Measurements from ENCODE around the gene SHH.

SHH gene

DNA sequence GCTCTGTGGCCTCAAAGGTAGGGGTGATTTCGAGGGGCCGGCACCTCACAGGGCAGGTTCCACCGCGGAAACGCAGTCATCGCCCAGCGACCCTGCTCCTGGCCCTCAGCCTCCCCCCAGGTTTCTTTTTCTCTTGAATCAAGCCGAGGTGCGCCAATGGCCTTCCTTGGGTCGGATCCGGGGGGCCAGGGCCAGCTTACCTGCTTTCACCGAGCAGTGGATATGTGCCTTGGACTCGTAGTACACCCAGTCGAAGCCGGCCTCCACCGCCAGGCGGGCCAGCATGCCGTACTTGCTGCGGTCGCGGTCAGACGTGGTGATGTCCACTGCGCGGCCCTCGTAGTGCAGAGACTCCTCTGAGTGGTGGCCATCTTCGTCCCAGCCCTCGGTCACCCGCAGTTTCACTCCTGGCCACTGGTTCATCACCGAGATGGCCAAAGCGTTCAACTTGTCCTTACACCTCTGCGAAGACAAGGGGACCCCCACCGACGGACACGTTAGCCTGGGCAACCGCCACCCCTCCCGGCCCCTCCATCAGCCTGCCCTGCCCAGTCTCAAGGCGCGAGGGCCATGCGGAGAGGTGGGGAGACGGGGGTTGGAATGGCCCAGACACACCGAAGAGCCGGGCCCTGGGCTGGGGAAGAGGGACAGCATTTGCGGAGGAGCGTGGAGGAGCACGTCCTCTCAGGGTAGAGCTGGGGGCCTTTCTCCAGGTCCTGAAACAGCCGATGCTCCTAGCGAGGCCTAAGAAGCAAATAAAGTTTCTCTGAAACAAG is 6.0 kb downstream of the SHH start:
- no peak for DNase-seq (ENCODE audit: low spot score)

- no peak for DNase-seq (ENCODE audit: low spot score)
Measured at GRCh38 chr7:155805826-155806095, 6.5 kb downstream of the SHH start.

GRCh38 chr7:155804897-155805825 is 7.1 kb downstream of the SHH start:
- DNase-seq (ENCODE audit: low spot score), result peak; percentile 48

GRCh38 chr7:155804431-155804831 is 7.8 kb downstream of the SHH start:
- no peak for DNase-seq (ENCODE audit: low spot score)

DNA sequence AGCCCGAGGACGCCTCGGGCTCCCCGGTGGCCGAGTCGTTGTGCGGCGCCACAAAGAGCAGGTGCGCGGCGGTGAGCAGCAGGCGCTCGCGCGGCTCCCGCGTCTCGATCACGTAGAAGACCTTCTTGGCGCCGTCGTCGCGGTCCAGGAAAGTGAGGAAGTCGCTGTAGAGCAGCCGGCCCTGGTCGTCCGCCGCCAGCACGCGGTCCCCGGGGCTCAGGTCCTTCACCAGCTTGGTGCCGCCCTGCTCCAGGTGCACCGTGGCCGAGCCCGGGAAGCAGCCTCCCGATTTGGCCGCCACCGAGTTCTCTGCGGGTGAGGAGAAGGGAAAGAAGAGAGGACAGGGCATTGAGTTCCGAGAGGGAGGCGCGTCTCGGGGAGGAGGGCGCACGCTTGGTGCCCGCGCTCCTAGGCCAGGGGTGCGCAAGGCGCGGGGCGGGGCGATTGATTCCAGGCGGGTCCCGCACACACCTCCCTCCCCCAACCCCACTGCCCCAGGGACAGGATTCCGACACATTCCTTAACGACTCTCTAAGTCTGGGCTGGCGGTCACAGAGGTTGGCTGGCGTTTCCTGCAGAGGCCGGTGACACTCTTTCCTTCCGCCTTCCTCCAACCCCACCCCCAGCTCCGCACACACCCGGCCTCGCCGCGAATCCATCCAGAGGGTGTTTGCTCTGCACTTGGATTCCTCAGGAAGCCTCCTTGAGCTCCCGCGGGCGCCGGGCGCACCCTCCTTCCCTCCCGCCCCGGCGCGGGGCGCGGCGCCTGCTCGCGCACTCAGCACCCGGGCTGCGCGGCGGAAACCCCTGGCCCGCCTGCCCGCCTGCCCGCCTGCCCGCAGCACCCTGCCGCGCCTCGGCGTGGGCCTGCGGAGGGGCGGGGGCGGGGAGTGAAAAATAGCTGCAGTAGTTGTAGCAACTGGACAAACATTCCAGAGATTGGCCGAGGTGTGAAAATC is 8.6 kb downstream of the SHH start:
- DNase-seq (ENCODE audit: low spot score), result no peak

GRCh38 chr7:155802906-155803417 is 9.3 kb downstream of the SHH start:
- no peak for DNase-seq (ENCODE audit: low spot score)

DNA sequence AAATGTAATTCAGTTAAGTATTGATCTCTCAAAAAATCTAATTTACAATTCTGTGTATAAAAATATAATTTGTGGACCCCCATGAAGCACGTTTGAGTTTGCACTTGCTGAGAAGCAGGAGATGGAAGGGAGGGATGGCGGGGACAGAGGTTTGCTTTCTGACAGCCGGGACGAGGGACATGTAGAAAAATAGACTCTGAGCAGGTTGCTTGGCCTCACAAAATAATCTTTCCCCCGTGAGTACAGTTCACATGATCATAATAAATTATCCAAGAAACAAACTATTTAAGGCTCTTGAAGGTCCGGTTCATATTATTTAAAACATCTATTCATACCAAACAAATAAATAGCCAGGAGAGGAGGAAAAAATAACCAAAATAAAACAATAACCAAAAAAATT is 10.0 kb downstream of the SHH start:
- DNase-seq (ENCODE audit: low spot score), result no peak

DNA sequence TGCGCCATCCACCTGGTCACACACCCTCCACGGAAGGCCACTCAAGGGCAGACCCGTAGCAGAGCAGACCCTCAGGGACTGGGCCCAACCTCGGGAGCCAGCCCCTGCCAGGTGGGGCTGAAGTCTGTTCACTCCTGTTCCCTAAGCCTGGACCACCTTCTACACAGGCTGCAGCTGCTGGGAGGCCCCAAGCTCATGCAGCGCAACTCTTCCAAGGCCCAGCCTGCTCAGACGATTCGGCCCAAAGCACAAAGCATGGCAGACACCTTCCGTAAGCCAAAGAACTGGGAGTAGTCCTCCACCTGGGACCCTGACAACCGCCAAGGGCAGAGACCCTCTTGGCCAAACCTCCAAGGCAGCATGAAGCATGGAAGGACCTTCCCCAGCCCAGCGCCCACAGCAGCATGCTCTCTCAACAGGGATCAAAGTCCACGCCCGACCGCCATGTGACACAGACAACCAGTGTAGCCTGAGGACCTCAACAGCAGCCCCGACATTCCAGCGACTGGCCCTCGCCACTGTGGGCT is 11.5 kb downstream of the SHH start:
- no peak for DNase-seq (ENCODE audit: low spot score)

GRCh38 chr7:155800301-155800700 is 12.0 kb downstream of the SHH start:
- DNase-seq (ENCODE audit: low spot score), result no peak

- no peak for DNase-seq (ENCODE audit: low spot score)
Measured at GRCh38 chr7:155799514-155799913, 12.7 kb downstream of the SHH start.

DNA sequence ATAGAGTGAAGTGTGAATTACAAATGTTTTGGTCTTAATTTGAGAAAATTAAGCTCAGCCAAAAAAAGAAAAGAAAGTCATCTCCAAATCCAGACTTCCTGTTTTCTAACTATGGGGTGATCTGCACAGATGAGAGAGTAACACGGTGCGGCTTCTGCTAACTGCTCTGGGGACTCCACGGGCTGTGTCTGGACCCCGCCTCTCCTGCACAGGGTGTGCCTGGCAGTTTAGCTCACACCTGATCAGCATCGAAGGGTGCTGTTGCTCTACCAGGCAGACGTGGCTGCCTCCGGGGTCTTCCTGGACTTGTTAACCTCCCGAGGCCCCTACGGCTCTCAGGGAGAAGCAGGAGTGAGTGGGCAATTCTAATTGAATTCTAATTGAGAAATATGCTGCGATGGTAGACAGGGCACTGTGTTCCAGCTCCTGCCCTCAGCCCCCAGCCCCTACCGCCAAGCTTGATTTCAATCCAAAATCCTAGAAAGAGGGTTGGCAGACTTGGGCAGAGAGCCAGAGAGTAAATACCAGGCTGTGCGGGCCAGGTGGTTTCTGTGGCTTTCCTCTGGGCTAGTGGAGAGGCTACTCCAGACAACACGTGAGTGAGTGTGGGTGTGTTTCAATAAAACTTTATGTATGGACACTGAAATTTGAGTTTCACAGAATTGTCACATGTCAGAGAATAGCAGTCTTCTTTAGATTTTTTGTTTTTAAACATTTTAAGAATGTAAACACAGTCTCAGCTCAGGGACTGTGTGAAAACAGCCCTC is 13.4 kb downstream of the SHH start:
- DNase-seq (ENCODE audit: low spot score), result no peak

DNA sequence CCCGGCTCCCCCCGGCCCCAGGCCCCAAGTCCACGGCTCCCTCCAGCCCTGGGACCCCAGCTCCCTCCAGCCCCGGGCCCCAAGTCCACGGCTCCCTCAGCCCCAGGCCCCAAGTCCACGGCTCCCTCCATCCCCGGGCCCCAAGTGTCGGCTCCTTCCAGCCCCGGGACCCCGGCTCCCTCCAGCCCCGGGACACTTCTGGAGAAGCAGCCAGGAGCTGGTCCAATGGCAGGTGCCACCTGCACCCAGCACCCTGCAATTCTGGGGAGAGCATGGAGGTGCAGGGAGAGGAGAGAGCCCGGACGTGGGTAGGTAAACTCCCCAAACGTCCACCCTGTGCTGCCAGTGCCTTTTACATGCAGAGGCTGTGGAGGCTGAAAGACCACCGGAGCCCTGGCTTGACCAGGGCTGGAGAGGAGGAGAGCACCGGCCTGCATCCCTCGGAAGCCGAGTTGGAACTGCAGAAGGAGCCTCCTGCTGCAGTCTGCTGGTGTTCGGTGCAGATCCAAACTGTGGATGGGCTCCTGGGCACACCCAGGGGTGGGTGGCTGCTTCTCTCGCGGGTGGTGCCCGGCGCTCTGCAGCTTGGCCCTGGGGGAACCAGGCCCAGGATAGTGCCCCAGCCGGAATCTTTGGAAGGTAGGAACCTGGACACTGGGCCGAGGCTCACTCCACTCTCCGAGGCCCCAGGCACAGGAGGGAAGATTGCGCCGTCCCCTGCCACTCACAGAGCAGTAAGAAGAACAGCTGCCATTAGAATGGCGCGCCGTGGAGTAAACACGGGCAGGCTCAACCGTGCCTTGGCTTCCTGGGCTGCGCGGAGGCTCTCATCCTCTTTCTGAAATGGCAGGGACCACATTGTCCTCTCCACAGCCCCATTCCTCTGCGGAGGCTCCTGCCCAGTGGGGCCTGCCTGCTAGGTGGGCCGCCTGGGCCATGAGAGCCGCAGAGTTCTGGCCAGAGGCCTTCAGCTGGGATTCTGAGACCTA is 14.7 kb downstream of the SHH start:
- DNase-seq (ENCODE audit: low spot score), result no peak

GRCh38 chr7:155796381-155797261 is 15.6 kb downstream of the SHH start:
- DNase-seq (ENCODE audit: low spot score), result no peak

DNA sequence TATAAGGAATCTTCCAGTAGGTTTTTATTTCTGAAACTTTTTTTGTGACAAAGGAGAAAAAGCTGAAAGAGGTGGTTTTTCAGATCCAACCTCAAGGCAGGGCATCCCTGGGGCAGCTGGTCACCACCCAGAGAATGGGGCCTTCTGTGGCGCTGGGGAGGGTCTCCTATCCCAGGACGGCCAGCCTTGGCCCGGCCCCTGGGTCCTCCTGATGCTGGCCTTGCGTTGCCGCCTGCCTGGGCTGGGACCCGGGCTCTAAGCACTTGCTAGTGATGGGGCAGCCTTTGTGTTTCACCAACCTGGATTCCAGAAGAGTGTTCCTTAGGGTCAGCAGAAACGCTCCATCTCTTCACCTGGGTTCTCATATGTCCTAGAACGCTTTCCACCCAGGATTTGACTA is 16.3 kb downstream of the SHH start:
- DNase-seq (ENCODE audit: low spot score), result no peak

GRCh38 chr7:155795401-155795800 is 16.9 kb downstream of the SHH start:
- no peak for DNase-seq (ENCODE audit: low spot score)

GRCh38 chr7:155794196-155794595 is 18.1 kb downstream of the SHH start:
- DNase-seq (ENCODE audit: low spot score), result no peak

GRCh38 chr7:155793720-155794119 is 18.5 kb downstream of the SHH start:
- DNase-seq (ENCODE audit: low spot score), result no peak

DNA sequence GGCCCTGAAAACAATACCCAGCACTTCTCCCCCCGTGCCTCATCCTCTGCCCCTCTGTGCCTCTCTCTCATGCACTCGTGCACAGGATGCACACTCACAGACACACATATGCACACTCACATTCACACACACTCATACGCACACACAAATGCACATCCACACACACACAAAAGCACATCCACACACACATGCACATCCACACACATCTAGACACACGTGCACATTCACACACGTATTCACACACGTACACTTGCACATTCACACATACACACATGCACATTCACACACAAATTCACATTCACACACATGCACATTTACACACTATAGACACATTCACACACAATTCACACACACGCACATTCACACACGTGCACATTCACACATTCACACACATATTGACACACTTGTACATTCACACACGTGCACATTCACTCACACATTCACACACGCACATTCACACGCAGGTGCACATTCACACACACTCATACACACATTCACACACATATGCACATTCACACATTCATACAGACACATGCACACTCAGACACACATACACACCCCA is 19.2 kb downstream of the SHH start:
- no peak for DNase-seq (ENCODE audit: low spot score)

Measured in putamen (tissue), 1 donor.